Hematopoietic multipotent progenitor cell treated with erythropoietin and hydrocortisone succinate and interleukin-3 and kit ligand, for 8 days (in vitro differentiated cells): Measurements from ENCODE around the gene PRR19.
"Not testable (repeated sequence)": the region's sequence is repeated elsewhere in the genome, so short reads cannot be mapped to it uniquely, and the experiment has no call there.

ENCODE experiments used
- DNase-seq: peaks from one replicate; pipeline ENCODE4 v3.0.0-alpha.2; 2015

Gene PRR19, protein sequence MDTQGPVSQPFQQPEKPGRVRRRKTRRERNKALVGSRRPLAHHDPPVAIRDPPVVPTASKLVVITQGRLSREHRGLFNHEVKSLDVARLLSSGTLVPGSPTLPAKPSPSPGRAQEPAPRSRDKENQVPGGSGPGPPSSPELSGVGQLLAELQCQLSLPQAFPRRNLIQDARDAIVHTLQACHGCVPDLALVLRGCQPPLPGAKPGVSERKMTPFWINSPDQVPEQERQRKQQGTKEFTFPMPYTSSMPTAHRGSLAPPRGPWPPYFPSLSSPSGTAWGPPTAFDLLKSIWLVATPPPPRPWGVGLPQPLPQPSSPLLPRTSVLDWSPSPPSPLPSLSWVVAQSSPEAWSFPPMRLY

DNA sequence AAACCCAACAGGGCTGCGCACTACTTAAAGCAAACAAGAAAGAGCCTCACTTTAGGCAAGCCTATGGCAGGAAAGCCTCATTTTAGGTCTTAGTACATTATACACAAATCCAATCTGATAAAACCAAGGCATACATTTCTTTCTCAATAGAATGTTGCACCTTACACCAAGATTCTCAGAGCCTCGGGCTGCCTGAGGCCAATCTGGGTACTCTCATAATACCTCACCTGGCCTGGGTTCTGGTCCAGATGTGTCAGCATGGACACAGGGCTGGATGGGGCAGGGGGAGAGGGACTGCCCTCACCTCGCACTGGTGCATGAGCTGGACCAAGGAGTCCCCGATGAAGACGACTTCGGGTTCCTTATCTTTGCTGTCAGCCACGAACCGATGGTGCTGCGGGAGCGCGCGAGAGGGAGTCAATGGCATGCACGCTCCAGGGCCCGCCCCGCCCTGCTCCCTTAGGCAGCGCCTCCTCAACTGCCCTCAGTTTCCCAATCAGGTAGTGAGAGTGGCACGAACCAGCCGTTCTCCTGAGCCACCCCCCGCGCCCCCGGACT lies at the start of gene PRR19:
TSS of gene PRR19 (plus strand) at position 487 of the 558 bp plus-strand sequence. CDS start 7,453 bp downstream, outside the sequence.
- peak; percentile 84 for DNase-seq

GRCh38 chr19:42252365-42253244 lies 49.3 kb upstream of the PRR19 start:
- DNase-seq: peak; percentile 43

- DNase-seq: peak; percentile 63
Observed at GRCh38 chr19:42253245-42254088, 48.5 kb upstream of the PRR19 start.

DNA sequence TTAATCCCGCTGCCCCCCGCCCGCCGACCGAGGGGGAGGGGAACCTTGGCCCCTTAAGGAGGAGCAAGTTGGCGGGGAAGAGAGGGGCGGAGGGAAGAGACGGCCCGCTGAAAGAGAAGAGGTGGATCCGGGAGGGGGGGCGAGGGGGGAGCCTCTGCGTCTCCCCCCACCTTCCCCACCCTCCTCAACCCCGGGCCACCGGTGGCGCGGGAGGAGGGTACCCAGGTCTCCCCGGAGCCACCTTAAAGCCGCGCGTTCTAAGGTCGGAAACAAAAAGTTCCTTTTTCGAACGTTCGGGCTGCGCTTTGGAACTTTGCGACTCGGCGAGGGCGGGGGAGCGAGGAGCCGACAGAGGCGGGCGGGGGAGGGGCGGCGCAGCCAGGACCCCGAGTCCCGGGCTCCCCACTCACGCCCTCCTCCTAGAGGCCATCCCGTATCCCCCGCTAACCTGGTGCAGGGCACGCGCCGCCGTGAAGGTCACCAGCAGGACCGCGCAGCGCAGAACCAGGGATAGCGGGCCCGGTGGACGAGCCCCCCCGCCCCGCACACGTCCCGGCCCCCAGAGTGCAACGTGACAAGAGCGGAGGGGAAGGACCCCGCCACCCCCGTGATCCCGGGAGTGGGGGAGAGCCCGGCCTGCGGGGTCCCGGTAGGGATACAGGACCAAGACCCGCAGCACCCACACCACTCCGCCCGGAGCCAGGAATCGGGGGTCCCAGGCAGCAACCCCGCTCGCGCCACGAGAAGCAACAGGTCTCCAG lies 47.7 kb upstream of the PRR19 start:
- peak; percentile 70 for DNase-seq

DNA sequence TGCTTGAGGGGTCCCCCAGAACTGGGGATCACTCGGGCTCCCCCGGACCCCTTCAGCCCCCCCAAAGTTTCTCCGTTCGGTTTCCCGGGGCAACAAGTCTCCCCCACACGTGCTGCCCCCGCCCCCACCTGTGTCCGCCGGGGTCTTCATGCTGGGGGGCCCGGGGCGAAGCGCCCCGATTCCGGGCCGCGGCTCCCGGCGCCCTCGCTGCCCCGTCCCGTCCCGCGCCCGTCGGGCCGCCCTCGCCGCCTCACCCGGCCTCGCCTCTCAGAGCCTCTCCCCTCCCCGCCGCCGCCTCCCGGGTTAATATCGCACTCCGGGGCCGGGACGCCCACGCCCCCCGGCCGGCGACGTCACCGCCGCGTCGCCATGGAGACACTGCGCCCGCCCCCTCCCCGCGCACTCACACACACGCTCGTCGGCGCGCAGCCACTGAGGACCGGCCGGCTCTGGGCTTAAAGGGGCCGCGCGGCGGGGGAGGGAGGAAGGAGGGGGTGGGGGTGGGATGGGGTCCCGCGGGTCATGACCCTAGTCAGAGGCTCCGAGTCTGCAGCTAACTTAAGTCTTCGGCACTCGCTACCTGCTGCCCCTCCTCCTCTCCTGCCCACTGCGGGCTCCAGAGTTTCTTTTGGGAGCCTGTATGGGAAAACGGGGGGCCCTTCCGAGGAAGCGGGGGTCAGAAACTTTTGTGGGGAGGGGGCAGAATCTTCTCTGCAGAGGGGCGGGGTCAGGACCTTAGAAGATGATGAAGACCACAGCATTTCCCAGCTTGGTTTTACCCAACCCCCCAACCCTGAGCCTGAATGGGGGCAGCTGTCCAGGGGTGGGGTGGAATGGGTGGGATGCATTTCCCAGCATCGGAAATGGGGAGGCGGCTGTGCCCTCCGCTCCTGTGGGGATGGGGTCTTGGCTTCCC lies 46.8 kb upstream of the PRR19 start, which contains the start of gene ERF:
TSS of gene ERF (minus strand) at position 279 of the 916 bp plus-strand sequence. CDS start at position 150, 129 bp downstream.
- peak; percentile 88 for DNase-seq

- DNase-seq: no peak
Observed at GRCh38 chr19:42255766-42256745, 45.9 kb upstream of the PRR19 start.

DNA sequence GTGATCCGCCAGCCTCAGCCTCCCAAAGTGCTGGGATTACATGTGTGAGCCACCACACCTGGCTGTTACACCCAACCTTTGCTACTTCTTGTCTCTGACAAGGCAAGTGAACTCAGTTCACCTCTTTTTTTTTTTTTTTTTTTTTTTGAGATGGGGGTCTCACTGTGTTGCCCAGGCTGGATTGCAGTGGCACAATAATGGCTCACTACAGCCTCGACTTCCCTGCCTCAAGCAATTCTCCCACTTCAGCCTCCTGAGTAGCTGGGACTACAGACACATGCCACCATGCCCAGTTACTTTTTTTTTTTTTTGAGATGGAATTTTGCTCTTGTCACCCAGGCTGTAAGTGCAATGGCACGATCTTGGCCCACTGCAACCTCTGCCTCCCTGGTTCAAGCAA lies 44.1 kb upstream of the PRR19 start:
- not testable (repeated sequence) for DNase-seq

- DNase-seq: no peak
Observed at GRCh38 chr19:42261763-42262162, 40.2 kb upstream of the PRR19 start.

- not testable (repeated sequence) for DNase-seq
Observed at GRCh38 chr19:42266105-42266504, 35.8 kb upstream of the PRR19 start.

DNA sequence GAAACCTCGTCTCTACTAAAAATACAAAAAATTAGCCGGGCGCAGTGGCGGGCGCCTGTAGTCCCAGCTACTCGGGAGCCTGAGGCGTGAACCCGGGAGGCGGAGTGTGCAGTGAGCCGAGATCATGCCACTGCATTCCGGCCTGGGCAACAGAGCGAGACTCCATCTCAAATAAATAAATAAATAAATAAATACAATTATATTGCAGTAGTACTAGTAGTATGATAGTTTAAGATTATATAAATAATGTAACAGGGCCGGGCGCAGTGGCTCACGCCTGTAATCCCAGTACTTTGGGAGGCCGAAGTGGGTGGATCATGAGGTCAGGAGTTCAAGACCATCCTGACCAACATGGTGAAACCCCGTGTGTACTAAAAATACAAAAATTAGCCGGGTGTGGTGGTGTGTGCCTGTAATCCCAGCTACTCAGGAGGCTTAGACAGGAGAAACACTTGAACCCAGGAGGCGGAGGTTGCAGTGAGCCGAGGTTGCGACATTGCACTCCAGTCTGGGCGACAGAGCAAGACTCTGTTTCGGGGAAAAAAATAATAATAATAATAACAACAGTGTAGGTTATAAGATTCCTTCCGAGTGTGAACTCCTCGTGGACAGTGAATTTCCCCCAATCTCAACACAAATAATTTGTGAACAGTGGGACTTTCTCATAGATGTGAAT lies 34.9 kb upstream of the PRR19 start:
- not testable (repeated sequence) for DNase-seq

GRCh38 chr19:42267644-42268141 lies 34.2 kb upstream of the PRR19 start:
- no peak for DNase-seq

GRCh38 chr19:42268142-42268703 lies 33.7 kb upstream of the PRR19 start:
- peak; percentile 100 for DNase-seq

GRCh38 chr19:42268704-42269477 lies 33.0 kb upstream of the PRR19 start, which contains the start of gene CIC:
Gene CIC, plus strand, starts transcription at chr19:42269252. Its CDS starts 2,532 bp downstream, at chr19:42271784.
- DNase-seq: peak; percentile 100

GRCh38 chr19:42269478-42270345 lies 32.2 kb upstream of the PRR19 start:
- no peak for DNase-seq

DNA sequence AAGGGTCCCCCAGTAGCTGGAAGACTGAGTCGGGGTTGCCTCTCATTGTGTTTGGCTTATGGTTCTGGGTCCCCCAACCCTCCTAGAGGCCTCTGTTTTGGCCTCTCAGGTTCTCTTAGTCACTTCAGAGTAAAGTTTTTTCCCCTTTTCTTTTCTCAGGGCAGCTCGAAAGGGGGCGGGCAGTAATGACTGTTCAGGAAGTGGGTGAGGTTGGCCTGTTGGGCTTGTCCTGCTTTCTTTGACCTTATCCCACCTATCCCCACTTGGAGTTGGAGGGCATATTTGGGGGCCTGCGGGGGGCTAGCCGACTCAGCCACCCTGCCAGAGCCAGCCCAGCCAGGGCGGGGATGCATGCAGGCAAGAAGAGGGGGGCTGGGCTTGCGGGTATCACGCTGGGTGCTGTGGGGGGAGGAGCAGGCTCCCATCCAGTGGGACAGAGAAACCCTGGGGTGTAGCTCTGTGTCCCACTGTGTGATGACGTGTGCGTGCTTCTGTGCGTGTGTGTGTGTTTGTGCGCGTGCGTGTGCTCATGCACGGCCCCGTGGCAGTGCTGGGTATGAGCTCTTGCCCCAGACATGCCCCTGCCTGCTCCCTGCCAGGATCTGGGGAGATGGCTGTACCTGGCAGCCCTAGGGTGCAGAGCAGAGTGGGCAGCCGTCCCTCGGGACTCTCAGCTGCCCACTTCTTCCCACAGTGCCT lies 31.4 kb upstream of the PRR19 start:
- peak; percentile 86 for DNase-seq
